LNCAP (cell line): ENCODE measurements around the gene COQ9.

Experiments
- CTCF ChIP-seq: fragments of 450-650 bp; IDR thresholded peaks from 2 replicates; pipeline ENCODE4 v1.5.1; 2017; ENCODE audit warnings: mild to moderate bottlenecking

The COQ9 gene

GRCh38 chr16:57485916-57486857 is 38.9 kb downstream of the COQ9 start, which contains the start of gene DOK4:
Gene DOK4, minus strand, starts transcription at chr16:57486493. Its CDS starts 6,986 bp downstream, at chr16:57479507.
- no peak for TF ChIP-seq CTCF

DNA sequence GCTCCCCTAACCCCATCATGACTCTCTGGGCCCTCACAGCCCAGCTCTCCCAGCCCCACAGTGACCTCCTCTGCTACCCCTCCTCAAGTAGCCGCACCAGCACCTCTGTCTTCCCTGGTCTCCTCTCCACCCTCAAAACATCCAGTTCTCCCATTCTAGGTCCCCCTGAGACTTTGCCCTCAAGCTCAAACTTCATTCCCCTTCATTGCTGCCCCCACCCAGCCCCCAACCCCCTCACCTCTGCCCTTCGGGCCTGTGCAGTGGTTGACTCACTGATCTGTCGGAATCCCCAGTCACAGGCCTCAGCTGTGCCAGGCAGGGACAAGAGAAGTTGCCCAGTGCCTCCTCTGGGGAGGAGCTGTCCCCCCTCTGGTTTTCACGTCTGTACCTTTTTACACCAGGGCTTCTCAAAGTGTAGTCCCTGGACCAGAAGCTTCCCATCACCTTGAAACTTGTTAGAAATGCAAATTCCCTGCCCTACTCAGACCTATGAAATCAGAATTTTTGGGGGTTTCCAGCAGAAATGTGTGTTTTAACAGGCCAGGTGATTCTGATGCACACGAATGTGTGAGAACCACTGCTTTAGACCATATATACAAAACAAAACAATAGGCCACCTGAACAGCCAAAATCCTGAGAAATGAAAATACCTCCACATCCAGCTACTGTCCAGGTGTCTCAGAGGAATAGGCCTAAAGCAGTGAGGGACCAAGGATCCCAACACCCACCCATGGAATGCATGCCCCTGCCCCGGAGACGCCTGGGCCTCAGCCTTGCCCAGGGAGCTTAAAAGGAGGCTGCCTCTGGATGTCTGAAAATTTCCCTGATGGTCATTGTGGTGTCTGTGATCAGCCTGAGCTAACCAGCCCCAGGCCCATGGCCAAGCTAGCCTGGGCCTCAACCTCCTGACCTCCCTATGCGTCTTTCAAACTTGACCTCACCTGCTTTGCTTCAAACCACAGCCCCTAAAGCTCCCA is 39.9 kb downstream of the COQ9 start:
- no peak for TF ChIP-seq CTCF

DNA sequence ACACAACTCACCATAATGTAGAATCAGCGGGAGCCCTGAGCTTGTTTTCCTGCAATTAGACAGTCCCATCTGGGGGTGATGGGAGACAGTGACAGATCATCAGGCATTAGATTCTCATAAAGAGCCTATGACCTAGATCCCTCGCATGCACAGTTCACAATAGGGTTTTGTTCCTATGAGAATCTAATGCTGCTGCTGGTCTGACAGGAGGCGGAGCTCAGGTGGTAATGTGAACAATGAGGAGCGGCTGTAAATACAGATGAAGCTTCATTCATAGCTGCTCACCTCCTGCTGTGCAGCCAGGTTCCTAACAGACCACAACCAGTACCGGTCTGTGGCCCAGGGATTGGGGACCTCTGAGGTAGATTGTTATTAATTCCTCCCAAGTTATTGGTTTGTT is 42.0 kb downstream of the COQ9 start:
- no peak for TF ChIP-seq CTCF

GRCh38 chr16:57493767-57494166 is 46.5 kb downstream of the COQ9 start:
- TF ChIP-seq CTCF: no peak

DNA sequence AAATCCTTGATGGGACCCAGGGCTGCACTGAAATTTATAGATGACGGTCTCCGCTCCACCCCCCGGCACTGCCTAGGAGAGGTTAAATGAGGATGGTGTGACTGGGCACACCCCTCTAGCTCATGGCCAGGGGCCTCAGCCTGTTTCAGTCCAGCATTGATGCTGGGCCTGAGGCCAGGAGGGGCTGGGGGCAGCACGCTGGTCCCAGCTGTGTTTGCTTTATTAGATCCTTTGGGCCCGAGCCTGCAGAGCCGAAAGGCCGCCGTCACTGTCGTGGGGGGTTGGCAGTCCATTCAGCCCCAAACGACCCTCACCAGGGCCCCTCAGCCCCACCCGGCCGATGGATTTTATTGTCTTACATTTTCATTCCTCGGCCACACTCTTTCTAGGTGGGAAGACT is 49.8 kb downstream of the COQ9 start:
- no peak for TF ChIP-seq CTCF

DNA sequence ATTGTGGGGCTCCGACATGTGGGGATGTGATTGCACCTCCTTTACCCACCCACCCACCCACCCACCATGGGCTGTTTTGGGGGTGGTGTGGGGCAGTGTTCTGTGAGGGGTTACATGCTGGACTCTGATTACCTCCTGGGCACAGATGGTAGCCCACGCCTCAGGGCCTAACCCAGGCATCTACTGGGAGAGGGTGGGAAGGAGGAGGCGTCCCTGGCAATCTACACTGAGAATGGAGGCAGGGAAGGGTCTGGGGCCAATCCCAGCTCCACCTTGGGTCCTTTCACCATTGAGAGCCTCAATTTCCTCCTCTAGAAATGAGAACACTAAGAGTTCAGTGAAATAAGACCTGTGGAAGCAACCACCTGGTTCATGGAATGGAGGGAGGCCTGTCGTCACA is 50.8 kb downstream of the COQ9 start:
- TF ChIP-seq CTCF: no peak

- no peak for TF ChIP-seq CTCF
Measured at GRCh38 chr16:57500578-57501111, 53.4 kb downstream of the COQ9 start.
